Measurements from ENCODE around the gene NAP1L4. TPM values are rescaled to one million over a fixed set of nuclear protein-coding genes. Genes with fewer than 3 reads are reported as not detected.

NAP1L4 gene
- polyA plus RNA-seq, 1 of the 3 experiments (the other 2 are of a cell fraction) = 104 TPM

DNA sequence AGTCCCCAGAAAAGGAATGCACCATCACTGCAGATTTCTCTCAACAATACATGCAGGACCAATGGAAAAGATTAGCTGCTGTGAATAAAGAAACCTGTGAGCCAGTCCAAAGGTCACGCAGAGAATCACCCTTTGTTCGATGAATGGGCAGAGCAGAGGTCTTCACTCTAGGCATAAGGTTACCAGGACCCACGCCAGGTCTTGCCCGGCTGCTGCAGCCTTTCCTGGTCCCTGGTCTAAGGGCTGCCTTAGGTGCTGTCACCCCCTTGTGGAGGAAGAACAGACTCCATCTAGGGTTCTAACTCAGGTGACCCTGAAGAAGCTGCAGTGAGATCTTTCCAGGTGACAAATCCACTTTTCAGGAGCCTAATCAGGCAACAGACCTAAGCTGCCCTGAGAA is 29.0 kb upstream of the NAP1L4 start:
- H3K4me3 ChIP-seq (ENCODE audit: low read depth in 2 of 2, low read length in 1 of 2) = no peak overlapping the region; a peak in 1 of 4 replicates
- no peak overlapping the region; a peak in 1 of 4 replicates for H3K27ac ChIP-seq (ENCODE audit: low read depth in 2 of 2, low read length in 1 of 2)
- peak; percentile 76 for DNase-seq
- no peaks in the 10 kb centered on the region for H3K9me3 ChIP-seq
- peaks cover 5% of the 10 kb centered on the region for H3F3A ChIP-seq (replicated peaks; ENCODE audit: insufficient read depth)
- WGBS (ENCODE audit: low lambda C conversion rate) = 92% methylated on average over 3 of the region's 4 CpGs
- no peaks in the 10 kb centered on the region for H3K79me2 ChIP-seq (ENCODE audit: insufficient read depth)
- ChIA-PET POLR2A (no interaction called here), CTCF (interaction anchor here (0.6 to 3.7 kb wide), 19 partner anchors 9 to 488 kb away, joined by 3 to 19 read pairs (median 4); no protein-coding TSS in a partner anchor)
- no peak overlapping the region for H3K9ac ChIP-seq
- H3K4me1 ChIP-seq (ENCODE audit: control insufficient read depth in 1 of 2, insufficient read depth in 2 of 2, low read depth in 1 of 2, low read length in 1 of 2) = peaks cover 0 to 9% of the 10 kb centered on the region in 2 experiments; a peak in 2 of 4 replicates
- no peaks in the 10 kb centered on the region for H3K9me2 ChIP-seq
- no peak overlapping the region for H2AFZ ChIP-seq (ENCODE audit: low read depth)
- H3K27me3 ChIP-seq (ENCODE audit: insufficient read depth) = no peaks in the 10 kb centered on the region
- H3K36me3 ChIP-seq (replicated peaks in 1 of 2; ENCODE audit: control insufficient read depth in 1 of 2, insufficient read depth in 2 of 2, low read length in 1 of 2) = peaks cover 49 to 51% of the 10 kb centered on the region in 2 experiments
- H3K4me2 ChIP-seq = no peak overlapping the region
- no peaks in the 10 kb centered on the region for H4K20me1 ChIP-seq (ENCODE audit: insufficient read depth)
- peak; percentile 75 for TF ChIP-seq RAD21 (IDR thresholded peaks at IDR 0.05; ENCODE audit: low read length)
- TF ChIP-seq SMC3 (IDR thresholded peaks at IDR 0.05; ENCODE audit: low read depth, low read length) = peak; percentile 61; the same call in 1 of the 2 replicates
- no peak for TF ChIP-seq RCOR1 (IDR thresholded peaks at IDR 0.05; ENCODE audit: low read length)
- TF ChIP-seq, protein P1, sequence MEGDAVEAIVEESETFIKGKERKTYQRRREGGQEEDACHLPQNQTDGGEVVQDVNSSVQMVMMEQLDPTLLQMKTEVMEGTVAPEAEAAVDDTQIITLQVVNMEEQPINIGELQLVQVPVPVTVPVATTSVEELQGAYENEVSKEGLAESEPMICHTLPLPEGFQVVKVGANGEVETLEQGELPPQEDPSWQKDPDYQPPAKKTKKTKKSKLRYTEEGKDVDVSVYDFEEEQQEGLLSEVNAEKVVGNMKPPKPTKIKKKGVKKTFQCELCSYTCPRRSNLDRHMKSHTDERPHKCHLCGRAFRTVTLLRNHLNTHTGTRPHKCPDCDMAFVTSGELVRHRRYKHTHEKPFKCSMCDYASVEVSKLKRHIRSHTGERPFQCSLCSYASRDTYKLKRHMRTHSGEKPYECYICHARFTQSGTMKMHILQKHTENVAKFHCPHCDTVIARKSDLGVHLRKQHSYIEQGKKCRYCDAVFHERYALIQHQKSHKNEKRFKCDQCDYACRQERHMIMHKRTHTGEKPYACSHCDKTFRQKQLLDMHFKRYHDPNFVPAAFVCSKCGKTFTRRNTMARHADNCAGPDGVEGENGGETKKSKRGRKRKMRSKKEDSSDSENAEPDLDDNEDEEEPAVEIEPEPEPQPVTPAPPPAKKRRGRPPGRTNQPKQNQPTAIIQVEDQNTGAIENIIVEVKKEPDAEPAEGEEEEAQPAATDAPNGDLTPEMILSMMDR (IDR thresholded peaks at IDR 0.05) = peak; percentile 61

DNA sequence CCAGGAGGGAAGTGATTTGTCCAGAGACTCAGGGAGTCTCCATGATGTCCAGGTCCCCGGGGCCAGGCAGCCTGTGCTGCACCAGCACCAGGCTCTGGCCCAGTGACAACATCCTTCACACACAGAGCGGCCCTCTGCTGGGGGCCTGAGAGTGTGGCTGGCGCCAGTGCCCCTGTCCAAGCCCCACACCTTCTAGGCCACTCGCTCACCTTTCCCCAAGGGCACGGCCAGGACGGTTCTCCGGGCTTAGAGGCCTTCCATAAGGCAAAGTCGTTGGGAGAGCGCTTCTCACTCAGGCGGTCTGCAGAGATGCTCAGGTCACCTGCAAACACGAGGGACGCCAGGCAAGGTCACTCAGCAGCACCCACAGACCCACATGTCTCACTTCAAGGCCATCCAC is 27.9 kb upstream of the NAP1L4 start:
- no peak for DNase-seq
- Histone ChIP-seq H3K4me2 (no peak overlapping the region), H3K79me2 (ENCODE audit: insufficient read depth) (no peaks in the 10 kb centered on the region), H3K27me3 (ENCODE audit: insufficient read depth) (no peaks in the 10 kb centered on the region), H3K27ac (ENCODE audit: low read depth in 2 of 2, low read length in 1 of 2) (no peak overlapping the region), H3K4me1 (ENCODE audit: control insufficient read depth in 1 of 2, insufficient read depth in 2 of 2, low read depth in 1 of 2, low read length in 1 of 2) (peaks cover 9% of the 10 kb centered on the region in 2 experiments; a peak in 2 of 4 replicates), H2AFZ (ENCODE audit: low read depth) (no peak overlapping the region), H3K4me3 (ENCODE audit: low read depth in 2 of 2, low read length in 1 of 2) (no peak overlapping the region), H3K36me3 (replicated peaks in 1 of 2; ENCODE audit: control insufficient read depth in 1 of 2, insufficient read depth in 2 of 2, low read length in 1 of 2) (peaks cover 49 to 51% of the 10 kb centered on the region in 2 experiments), H3K9ac (no peak overlapping the region), H3K9me3 (no peaks in the 10 kb centered on the region), H4K20me1 (ENCODE audit: insufficient read depth) (no peaks in the 10 kb centered on the region), H3F3A (replicated peaks; ENCODE audit: insufficient read depth) (peaks cover 5% of the 10 kb centered on the region), H3K9me2 (no peaks in the 10 kb centered on the region)
- TF ChIP-seq RAD21 (IDR thresholded peaks at IDR 0.05; ENCODE audit: low read length) (no peak), SMC3 (IDR thresholded peaks at IDR 0.05; ENCODE audit: low read depth, low read length) (no peak), CHD2 (IDR thresholded peaks at IDR 0.05; ENCODE audit: low read length, partially characterized antibody) (no peak), NRF1 (IDR thresholded peaks at IDR 0.05; ENCODE audit: low read depth, low read length) (no peak), GABPA (IDR thresholded peaks at IDR 0.05; ENCODE audit: low read depth) (no peak), RXRA (IDR thresholded peaks at IDR 0.05; ENCODE audit: borderline replicate concordance, low read depth) (no peak), TCF12 (IDR thresholded peaks at IDR 0.05) (no peak), EZH2phosphoT487 (IDR thresholded peaks at IDR 0.05; ENCODE audit: borderline replicate concordance, low read depth) (no peak), EP300 (IDR thresholded peaks at IDR 0.05; ENCODE audit: borderline replicate concordance in 1 of 2, low read depth in 1 of 2, low read length in 1 of 2) (no peak), GATA2 (CRISPR knock-in tag; IDR thresholded peaks at IDR 0.05) (no peak), MEF2A (IDR thresholded peaks at IDR 0.05; ENCODE audit: borderline replicate concordance, low read depth) (no peak)
- TF ChIP-seq, protein P2, sequence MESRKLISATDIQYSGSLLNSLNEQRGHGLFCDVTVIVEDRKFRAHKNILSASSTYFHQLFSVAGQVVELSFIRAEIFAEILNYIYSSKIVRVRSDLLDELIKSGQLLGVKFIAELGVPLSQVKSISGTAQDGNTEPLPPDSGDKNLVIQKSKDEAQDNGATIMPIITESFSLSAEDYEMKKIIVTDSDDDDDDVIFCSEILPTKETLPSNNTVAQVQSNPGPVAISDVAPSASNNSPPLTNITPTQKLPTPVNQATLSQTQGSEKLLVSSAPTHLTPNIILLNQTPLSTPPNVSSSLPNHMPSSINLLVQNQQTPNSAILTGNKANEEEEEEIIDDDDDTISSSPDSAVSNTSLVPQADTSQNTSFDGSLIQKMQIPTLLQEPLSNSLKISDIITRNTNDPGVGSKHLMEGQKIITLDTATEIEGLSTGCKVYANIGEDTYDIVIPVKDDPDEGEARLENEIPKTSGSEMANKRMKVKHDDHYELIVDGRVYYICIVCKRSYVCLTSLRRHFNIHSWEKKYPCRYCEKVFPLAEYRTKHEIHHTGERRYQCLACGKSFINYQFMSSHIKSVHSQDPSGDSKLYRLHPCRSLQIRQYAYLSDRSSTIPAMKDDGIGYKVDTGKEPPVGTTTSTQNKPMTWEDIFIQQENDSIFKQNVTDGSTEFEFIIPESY (IDR thresholded peaks at IDR 0.05; ENCODE audit: borderline replicate concordance, low read depth) = no peak
- TF ChIP-seq, protein P3, sequence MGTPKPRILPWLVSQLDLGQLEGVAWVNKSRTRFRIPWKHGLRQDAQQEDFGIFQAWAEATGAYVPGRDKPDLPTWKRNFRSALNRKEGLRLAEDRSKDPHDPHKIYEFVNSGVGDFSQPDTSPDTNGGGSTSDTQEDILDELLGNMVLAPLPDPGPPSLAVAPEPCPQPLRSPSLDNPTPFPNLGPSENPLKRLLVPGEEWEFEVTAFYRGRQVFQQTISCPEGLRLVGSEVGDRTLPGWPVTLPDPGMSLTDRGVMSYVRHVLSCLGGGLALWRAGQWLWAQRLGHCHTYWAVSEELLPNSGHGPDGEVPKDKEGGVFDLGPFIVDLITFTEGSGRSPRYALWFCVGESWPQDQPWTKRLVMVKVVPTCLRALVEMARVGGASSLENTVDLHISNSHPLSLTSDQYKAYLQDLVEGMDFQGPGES (IDR thresholded peaks at IDR 0.05; ENCODE audit: low read depth, low read length) = no peak
- TF ChIP-seq, protein P4, sequence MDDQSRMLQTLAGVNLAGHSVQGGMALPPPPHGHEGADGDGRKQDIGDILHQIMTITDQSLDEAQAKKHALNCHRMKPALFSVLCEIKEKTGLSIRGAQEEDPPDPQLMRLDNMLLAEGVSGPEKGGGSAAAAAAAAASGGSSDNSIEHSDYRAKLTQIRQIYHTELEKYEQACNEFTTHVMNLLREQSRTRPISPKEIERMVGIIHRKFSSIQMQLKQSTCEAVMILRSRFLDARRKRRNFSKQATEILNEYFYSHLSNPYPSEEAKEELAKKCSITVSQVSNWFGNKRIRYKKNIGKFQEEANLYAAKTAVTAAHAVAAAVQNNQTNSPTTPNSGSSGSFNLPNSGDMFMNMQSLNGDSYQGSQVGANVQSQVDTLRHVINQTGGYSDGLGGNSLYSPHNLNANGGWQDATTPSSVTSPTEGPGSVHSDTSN (IDR thresholded peaks at IDR 0.05) = no peak
- TF ChIP-seq, protein P1 (IDR thresholded peaks at IDR 0.05) = no peak
- CTCF ChIA-PET = interaction anchor here (0.6 to 3.7 kb wide), 4 partner anchors 11 to 143 kb away, joined by 3 to 19 read pairs (median 10); no protein-coding TSS in a partner anchor
- POLR2A ChIA-PET = no interaction called here
- WGBS (ENCODE audit: low lambda C conversion rate) = 93% methylated on average over 5 of the region's 12 CpGs

Measured in SK-N-SH (cell line).